Measurements from ENCODE around the gene LRP1B.

Gene LRP1B

GRCh38 chr2:141062031-141062430, 1068.8 kb downstream of the LRP1B start:
- DNase-seq: no peak

GRCh38 chr2:141058556-141058955, 1072.3 kb downstream of the LRP1B start:
- DNase-seq: no peak

- DNase-seq: no peak
These were observed 1075.3 kb downstream of the LRP1B start for GRCh38 chr2:141055531-141055930.

- DNase-seq: no peak
These were observed 1081.9 kb downstream of the LRP1B start for GRCh38 chr2:141048951-141049350.

GRCh38 chr2:141041281-141041680, 1089.5 kb downstream of the LRP1B start:
- DNase-seq: no peak

- DNase-seq: no peak
These were observed 1092.5 kb downstream of the LRP1B start for GRCh38 chr2:141038341-141038740.

- DNase-seq: no peak
These were observed 1093.5 kb downstream of the LRP1B start for GRCh38 chr2:141037361-141037760.

GRCh38 chr2:141035846-141036420, 1094.9 kb downstream of the LRP1B start:
- no peak for DNase-seq

- DNase-seq: no peak
These were observed 1101.3 kb downstream of the LRP1B start for GRCh38 chr2:141029428-141030078.

- no peak for DNase-seq
These were observed 1103.6 kb downstream of the LRP1B start for GRCh38 chr2:141027221-141027620.

- no peak for DNase-seq
These were observed 1109.2 kb downstream of the LRP1B start for GRCh38 chr2:141021611-141022010.

GRCh38 chr2:141021109-141021508, 1109.7 kb downstream of the LRP1B start:
- DNase-seq: no peak

GRCh38 chr2:141020346-141020745, 1110.5 kb downstream of the LRP1B start:
- no peak for DNase-seq

- no peak for DNase-seq
These were observed 1115.3 kb downstream of the LRP1B start for GRCh38 chr2:141015341-141016047.

GRCh38 chr2:141003967-141004657, 1126.7 kb downstream of the LRP1B start:
- DNase-seq: no peak

- no peak for DNase-seq
These were observed 1129.1 kb downstream of the LRP1B start for GRCh38 chr2:141001750-141002149.

GRCh38 chr2:140998577-140998976, 1132.2 kb downstream of the LRP1B start:
- no peak for DNase-seq

- DNase-seq: no peak
These were observed 1132.8 kb downstream of the LRP1B start for GRCh38 chr2:140998017-140998416.

GRCh38 chr2:140994856-140995255, 1136.0 kb downstream of the LRP1B start:
- DNase-seq: no peak

- DNase-seq: no peak
These were observed 1140.4 kb downstream of the LRP1B start for GRCh38 chr2:140990416-140990815.

- no peak for DNase-seq
These were observed 1142.2 kb downstream of the LRP1B start for GRCh38 chr2:140988597-140988996.

GRCh38 chr2:140986456-140986855, 1144.4 kb downstream of the LRP1B start:
- no peak for DNase-seq

GRCh38 chr2:140975237-140975636, 1155.6 kb downstream of the LRP1B start:
- no peak for DNase-seq

- no peak for DNase-seq
These were observed 1158.1 kb downstream of the LRP1B start for GRCh38 chr2:140972724-140973123.
